ENCODE data around the gene USP22.
A peak's percentile ranks its signal among the peaks of the same experiment; 100 is the strongest.

Gene USP22

DNA sequence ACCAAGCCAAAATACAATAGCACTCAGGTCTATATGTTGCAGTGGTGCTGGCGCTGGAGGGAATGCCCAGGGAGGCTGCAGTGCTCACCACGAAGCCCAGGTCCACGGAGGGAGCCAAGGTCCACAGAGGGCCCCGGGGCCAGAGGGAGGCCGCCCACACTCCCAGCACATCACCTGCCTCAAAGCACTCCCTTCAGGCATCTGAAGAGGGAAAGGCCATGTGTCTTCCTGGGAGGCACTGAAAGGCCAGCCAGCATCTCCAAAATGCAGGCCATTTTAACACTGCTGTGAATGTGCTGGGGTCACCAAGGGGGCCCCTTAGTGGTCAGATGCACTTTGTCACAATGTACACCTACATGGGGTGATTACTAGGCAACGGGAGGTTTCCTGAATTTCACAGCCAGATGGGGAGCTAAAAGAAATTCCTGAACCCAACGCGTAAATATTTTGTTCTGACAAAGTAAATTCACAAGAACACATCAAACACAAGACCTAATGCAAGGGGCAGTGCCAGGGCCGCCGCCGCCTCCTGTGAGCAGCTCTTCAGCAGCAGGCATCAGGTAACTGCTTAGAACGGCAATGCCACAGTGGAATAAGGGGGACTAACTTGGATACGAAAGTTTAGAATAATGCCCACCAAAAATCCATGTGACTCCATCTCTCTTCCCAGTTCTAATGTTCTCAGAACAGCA lies 42.8 kb downstream of the USP22 start:
- DNase-seq (ENCODE audit: low spot score): no peak

DNA sequence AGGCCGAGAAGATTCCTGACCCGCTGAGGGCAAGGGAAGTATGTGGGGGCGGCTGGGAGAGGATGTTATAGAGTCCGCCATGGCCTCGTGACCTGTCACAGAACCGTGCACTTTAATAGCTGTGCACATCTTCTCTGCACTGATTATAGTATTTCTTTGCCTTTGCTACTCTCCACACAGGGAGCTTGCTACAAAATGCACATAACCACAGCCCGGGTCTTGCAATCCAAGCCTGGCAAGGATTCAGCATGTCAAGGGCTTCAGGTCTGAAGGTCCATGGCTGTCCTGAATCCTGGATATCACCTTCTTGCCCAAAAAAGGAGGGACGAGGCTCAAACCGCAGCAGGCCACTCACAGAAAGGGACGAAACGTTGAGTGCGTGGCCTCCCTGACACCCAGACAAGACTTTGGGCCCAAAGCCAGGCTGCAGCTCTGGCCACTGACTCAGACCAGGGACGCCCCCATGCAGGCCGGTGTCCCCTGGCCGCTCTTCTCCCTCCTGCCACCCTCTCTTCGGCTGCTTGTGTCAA lies 43.7 kb downstream of the USP22 start:
- no peak for DNase-seq (ENCODE audit: low spot score)

DNA sequence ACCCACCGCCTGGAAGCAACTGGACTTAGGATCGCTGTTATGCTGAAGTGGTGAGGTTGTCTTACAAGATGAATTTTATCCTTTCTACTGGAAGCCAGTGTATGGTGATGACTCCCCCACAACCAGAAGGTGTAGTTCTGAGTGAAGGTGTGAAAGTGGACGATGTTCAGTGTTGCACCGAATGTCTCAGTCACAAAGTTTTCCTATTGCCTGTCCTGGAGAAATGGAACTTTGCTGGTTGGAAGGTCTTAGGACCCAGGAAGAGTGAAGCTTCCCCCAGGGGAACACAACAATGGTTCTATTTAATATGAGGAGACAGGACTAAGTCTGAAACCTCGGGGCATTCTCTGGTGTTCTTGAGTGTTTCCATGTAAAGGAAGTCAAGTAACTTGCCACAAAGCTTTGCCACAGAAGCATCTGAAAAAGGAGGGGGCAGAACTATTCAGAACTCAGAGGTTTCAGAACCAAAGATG lies 44.2 kb downstream of the USP22 start:
- DNase-seq (ENCODE audit: low spot score): no peak

DNA sequence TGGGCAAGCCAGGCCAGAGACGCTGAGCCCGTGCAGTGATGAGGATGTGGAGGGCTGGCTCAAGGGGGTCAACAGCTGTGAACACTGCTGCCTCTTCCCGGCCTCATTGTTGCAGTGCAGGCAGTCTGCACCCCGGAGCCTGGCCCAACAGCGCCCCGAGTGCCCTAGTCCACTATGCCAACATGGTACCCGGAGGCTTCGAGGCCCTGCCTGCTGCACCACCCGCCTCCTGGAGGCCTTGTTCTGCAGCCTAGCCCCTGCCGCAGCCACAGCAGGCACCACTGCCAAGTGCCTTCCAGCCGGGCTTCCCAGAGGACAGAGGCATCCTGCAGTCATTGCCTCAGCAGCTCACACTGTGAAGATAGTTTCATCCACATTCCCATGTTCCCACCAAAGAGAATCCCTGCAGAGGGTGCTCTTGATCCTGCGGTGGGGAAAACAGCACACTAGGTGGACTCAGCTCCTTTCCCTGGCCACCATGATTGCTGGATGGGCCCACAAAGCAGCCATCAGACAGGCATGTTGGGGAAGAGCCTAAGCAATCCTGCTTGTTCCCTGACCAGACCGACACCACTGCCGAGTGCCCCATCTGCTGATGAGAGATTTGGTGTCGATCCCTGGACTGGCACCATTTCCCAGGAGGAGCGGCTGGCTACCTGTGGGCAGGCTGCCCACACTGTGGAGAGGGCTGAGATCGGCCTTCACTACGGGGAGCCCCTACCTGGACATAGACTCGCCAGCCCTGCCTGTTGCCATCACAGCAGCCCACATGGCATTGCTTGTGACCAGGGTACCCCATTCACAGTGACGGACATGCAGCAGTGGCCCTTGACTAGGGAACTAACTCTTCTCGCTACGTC lies 44.9 kb downstream of the USP22 start:
- no peak for DNase-seq (ENCODE audit: low spot score)

DNA sequence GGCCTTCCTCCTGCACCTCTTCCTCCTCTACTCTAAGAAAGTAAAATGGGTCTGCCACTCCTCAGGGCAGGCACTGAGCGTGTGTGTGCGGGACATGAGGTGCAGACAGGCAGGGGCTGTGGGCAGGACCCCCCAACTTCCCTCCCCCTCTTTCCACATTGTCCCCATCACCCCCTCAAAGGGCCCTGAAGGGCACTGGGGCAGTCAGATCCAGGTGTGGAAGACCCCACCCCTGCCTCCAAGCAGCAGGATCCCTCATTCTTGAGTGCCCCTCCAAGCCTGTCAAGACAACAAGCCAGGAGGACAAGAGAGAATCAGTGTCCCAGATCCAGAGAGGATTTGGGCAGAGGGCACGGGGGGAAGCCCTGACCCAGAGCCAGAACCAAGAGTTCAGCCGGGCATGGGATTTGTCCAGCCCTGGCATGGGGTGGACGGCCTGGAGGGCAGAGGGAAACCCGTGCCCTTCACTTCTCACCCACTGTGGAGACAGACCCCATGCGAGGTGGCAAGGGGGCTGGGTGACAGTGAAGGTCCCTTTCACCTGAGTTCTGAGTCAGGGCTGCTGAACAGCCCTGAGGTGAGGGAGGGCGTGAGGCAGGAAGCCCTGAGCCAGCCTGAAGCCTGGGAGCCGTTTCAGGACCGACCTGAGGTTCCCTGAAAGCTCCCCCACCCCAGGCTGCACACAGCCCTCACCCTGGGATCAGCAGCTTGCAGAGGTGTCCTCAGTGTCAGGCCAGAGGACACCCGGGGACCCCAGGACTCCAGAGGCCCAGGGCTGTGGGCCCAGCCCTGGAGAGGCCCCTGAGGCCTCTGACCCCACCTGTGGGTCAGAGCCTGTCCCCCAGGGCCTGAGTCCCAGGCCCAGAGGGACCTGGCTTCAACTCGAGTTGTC lies 45.8 kb downstream of the USP22 start:
- DNase-seq (ENCODE audit: low spot score): no peak

DNA sequence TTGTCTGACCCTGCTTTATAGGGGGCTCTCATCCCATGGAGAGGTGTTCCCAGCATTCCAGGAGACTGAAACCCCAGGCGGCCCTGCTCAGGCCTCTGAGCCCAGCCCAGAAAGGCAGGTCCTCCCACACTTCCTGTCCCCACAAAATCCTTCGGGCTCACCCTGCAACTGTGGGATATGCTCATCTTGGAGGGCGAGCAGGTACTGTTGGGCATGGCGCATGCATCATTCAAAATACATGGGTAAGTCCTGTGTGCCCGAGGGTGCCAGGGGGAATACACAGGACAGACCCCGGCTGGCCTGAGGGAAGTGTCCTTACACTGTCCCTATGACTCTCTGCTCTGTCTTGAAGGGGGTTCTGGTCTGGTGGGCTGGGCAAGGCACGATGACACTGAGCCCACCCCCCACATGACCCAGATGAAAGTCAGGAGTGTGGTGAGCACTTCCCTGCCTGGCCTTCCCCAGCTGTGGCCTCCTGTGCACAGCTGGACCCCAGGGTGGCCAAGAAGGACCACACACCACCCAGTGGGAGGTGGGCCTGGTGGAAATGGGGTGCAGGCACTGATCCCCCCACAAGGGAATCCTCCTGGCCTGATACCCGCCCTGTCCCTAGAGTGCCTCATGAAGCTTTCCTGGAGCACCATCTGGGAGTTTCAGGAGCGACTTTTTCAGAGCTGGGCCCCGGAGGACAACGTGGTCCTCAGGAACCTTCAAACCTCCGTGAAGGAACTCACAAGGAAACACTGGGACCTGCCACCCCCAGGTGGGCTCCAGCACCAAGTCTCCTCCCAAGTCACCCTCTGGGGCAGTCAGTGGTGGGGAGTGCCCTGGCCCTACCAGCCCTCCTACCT lies 46.7 kb downstream of the USP22 start:
- DNase-seq (ENCODE audit: low spot score): no peak

DNA sequence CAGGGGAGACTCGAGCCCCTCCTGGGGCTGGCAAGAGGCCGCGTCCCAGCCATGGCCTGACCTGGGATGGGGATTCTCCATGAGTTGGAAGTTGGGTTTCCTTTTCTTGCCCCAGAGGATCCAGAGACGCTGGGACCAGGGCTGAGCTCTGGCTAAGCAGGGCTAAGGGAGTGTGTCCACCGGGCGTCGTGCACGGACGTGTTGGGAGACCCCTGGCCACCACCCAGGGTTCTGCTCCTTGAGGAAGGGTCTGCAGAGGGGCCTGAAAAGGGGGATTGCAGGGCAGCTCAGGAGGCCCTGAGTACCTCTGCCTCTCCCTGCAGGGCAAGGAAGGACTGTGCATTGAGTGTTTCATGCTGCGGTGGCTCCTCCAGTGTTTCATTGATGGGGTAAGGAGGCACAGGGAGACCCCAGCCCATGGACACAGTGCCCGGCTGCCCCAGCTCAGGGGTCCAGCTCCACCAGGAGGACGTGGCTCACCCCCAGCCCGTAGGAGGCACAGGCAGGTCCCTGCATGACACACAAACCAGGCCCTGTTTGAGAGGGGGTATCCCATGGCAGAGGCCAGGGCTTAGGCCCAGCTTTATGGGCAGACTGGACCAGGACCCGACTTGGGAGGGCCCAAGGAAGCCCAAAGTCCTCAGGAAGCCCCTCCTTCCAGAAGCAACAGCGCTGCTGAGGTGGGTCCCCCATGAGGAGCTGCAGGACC lies 47.5 kb downstream of the USP22 start:
- DNase-seq (ENCODE audit: low spot score): no peak

DNA sequence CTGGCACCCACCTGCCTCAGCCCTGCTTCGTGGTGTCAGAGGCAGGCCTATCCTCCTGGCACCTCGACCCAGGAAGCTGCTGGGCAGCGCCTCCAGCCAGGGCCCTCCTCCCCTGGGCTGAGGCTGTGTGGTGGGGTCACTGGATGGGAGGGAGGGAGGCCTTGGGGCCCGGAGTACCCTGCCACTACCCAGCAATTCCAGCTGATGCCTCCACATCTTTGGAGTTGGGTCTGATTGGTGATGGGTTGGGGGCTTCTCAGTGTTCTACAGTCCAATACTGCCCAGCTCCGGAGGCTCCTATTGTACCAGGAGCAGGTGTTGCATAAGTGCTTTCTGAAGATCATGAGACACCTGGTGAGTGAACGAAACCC lies 48.0 kb downstream of the USP22 start:
- DNase-seq (ENCODE audit: low spot score): no peak

DNA sequence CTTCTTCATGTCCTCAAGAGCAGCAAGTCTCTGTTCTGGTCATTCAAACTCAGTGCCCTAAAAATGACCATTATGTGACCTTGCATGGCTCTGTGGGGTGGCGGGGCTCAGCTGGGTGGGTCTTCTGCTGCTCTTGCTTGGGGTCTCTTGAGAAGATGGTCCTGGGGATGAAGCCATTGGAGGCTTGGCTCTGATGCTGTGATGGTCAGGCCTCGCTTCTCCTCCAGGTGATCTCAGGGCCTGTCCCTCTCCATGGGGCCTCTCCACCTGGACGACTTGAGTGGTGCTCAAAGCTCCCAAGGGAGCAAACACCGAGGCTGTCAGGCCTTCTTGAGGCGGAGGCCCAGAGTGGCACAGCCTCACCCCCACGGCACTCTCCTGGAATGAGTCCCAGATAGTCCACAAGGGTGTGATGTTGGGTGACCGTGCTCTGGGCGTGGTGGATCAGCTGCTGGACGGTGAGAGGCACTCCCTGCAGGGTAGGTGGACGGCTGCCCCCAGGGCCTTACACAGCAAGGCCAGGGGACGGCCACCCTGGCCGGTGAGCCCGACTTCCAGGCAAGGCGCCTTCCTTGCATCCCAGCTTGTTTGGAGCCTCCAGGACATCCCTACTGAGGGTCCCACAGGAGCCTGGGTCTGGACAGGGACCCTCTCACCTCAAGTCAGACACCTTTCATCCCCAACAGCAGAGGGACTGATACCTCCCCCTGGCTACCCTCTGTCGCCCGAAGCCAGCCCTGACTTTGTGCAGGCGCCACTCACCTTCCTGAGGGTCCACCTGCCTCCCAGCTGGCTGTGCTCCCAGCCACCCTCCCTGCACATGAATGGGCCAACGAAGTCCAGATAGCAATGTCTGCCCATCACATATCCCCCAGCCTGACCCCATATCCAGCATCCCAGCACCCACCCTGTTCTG lies 48.7 kb downstream of the USP22 start:
- DNase-seq (ENCODE audit: low spot score): no peak

DNA sequence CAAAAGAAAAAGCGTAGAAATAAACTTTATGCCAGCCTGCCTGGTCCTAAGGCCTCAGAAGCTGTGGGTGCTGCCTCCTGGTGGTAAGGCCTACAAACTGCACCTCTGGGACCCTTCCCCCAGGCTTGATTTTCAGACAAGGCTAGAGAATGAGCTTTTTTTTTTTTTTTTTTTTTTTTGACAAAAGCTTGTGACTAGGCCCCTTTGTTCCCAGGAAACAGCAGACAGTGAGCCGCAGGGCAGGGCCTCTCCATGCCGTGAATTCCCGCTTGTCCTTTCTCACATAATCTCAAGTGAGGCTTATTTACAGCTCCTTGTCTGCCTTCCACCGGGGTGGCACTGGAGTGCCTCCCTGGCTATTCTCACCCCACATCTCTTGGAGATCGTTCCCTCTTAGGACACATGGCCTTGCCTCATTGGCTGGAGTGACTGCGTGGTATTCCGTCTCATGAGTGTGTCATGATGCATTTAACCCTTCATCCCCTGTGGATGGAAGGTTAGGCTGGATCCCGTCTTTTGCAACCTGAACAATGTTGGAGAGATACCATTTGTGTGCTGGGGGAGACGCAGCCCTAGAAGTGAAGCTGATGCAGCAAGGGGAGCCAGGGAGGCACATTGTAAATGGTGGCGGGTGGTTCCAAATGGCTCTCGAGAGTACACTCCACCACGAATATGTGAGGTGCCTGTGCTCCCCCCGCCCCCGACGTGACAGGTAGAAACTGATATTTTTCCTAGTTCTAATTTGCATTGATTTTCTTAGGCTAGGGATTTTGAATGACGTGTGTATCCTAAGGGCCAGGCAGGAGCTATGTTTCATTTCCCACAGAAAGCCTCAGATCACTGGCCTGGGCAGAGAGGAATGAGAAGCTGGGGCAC lies 49.6 kb downstream of the USP22 start:
- DNase-seq (ENCODE audit: low spot score): peak; percentile 60

DNA sequence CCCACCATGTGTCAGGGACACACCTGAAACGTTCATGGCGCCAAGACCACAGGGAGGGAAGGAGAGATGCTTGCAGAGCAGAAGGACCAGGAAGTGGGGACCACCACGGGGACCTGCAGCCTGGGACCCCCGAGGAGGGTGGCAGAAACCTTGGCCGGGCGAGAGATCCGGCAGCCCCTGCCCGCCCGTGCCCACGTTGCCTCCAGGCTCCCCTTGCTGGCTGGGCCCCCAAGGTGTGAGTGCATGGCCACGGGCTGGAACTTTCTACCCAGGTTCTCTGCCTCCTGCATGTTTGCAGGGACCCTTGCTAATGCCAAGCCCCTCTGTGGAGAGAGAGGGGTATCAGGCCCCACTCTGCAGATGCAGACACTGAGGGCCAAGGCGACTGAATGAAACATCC lies 50.4 kb downstream of the USP22 start:
- DNase-seq (ENCODE audit: low spot score): no peak

DNA sequence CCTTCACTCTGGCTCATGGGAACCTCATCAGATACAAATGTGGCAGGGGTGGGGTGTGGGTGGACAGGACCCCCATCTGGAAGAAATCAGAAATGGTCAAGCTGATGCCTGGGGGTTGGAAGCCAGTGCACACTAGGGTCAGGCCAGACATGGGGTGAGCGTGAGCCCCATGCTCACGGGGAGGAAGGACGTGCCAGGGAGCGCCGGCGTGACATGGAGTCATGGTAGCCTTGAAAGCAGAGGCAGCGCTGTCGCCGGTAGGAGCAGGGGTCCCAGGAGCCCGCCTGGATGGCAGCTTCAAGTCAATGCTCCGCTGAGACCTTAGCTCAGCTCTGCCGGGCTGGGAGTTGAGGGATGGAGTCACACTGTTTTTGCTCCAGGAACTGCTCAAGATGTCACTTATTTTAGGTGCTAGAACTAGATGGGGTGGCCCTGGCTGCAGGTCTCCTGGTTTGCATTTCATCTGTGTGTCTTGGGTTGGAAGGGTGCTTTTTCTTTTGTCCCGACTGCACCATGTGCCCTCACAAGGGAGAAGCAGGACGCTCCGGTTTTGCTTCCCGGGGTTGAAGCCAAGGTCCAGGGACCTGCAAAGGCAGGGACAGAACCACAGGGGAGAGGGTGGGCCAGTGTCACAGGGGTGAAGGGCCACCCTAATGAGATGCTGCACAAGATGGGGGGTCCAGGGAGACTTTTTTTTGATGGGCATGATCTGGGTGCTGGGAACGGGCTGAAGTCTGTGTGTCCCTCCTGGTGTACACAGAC lies 51.4 kb downstream of the USP22 start:
- no peak for DNase-seq (ENCODE audit: low spot score)

DNA sequence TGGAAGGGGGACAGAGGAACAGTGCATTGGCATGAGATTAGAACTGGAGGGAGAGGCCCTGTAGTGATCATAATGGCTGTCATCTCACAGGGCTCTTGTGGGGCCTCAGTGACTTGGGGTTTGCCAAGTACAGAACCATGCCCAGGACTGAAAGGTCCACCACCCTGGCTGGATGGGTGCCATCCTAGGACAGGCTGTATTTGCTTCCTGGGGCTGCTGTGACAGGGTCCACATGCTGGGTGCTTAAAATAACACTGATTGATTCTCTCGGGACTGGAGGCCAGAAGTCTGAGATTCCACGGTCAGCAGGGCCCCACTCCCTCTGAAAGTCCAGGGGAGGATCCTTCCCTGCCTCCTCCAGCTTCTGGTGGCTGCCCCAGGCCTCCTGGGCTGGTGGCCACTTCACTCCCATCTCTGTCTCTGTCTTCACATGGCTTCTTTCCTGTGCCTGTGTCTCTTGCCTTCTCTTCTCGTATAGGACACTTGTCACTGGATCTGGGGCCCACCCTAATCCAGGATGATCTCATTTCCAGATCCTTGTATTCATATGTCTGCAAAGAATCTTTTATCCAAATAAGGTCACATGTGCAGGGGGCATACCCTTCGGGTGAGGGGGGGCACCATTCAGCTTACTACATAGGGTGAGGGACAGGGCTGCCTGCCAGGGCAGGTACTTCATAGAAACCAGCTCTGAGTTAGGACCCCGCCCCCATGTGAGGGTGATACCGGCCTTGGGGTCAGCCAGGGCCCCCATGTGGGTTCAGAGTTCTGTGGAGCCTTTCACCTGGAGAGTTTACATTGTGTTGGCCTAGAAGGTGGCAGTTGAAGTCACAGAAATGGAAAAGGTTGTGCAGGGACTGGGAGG lies 52.6 kb downstream of the USP22 start:
- no peak for DNase-seq (ENCODE audit: low spot score)

DNA sequence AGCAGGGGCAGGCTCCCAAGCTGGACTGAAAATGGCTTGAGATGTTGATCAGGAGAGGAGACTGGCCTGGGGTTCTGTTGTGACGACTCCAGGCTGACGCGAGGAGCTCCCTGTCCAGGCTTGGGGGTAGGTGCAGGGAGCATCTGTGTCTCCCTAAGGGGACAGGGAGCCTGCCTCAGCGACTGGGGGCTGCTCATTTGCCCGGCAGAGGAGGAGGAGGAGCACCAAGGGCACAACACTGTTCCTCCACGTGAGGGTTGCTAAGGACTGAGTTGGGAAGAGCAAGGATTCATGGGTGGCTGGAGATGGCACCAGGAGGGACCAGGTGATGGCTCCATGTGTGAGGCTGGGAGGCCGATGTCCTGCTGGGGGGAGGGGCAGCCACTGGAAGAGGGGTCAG lies 53.3 kb downstream of the USP22 start:
- DNase-seq (ENCODE audit: low spot score): no peak

DNA sequence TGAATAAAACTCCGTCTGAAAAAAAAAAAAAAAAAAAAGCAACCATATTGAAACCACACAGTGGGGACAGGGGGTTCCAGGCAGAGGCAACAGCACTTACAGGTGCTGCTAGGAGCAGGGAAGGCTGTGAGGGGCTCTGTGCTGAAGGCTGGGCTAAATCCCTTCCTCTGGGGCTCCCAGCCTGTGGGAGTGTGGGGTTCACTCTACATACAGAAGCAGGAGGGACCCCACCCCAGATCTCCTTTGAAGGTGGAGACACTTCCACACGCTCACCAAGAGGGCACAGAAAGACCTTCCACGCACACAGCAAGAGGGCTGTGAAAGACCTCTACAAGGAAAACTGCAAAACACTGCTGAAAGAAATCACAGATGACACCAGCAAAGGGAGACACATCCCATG lies 53.9 kb downstream of the USP22 start:
- no peak for DNase-seq (ENCODE audit: low spot score)

DNA sequence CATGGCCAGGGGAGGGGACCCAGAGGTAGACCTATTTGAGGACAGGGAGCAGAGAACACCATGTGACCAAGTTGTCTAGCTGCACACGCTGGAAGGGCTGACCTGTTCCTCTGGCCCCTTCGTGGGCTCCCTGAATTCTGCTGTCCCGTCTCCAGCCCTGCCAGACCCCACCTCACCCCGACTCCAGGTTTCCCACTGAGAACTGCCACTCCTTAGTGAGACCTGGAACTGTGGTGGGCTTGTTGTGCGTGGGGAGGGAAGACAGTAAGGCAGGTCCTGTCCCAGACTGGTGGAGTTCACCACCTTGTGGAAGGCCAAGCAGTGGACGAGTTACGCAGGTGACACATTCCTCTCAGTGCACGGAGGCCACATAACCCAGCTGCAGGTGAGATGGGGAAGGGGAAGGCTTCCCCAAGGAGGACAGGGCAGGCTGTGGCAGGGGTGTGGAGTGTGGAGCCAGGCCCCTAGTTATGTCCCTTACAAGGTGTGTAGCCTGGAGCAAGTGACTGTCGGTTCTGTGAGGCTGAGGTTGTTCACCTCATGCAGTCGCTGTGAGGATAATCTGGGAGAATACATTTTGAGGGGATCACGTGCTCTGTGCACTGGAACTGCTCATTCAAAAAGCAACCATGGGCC lies 54.7 kb downstream of the USP22 start:
- DNase-seq (ENCODE audit: low spot score): no peak

Data from activated CD4-positive, alpha-beta T cell treated with anti-CD3 and anti-CD28 coated beads, Interleukin-2, Interleukin-4, amounts not matched to agents 100 ng/mL and 50 ng/mL, durations not matched to agents 16 hours and 8 hours (primary cell).